SU-DHL-6 (cell line): ENCODE measurements around the gene ACVRL1.

Experiments
- H2AFZ ChIP-seq: fragments of 200-600 bp; sonication (generic); 2 replicates; pipeline ENCODE4 v1.6.1; 2014; ENCODE audit warnings: low read depth, mild to moderate bottlenecking, moderate library complexity, mixed read lengths, antibody characterized with exemption, low read length; ENCODE audit not compliant: severe bottlenecking
- H3F3A ChIP-seq: fragments of 200-600 bp; shearing (Covaris generic); 2 replicates; pipeline ENCODE4 v1.6.0; 2016; ENCODE audit warnings: antibody characterized with exemption, mild to moderate bottlenecking; ENCODE audit not compliant: insufficient read depth
- H3K27ac ChIP-seq: fragments of 200-600 bp; sonication (generic); 2 replicates; pipeline ENCODE4 v1.5.1; 2016; ENCODE audit warnings: low read depth, mild to moderate bottlenecking, low read length, moderate library complexity, mixed read lengths
- H3K27me3 ChIP-seq: fragments of 200-600 bp; sonication (generic), shearing (Covaris generic); 2 replicates; pipeline ENCODE4 v1.6.0; 2014; ENCODE audit warnings: mild to moderate bottlenecking, low read length
- H3K36me3 ChIP-seq: fragments of 200-600 bp; sonication (generic); 2 replicates; pipeline ENCODE4 v1.6.1; 2014; ENCODE audit warnings: mild to moderate bottlenecking, low read length, mixed read lengths
- H3K4me2 ChIP-seq: fragments of 300-600, 200-600 bp; shearing (Covaris generic), sonication (generic); 2 replicates; pipeline ENCODE4 v1.6.0; 2014; ENCODE audit warnings: low read length, low read depth, mild to moderate bottlenecking; ENCODE audit not compliant: poor library complexity, severe bottlenecking
- H3K4me3 ChIP-seq: fragments of 200-600 bp; sonication (generic); 2 replicates; pipeline ENCODE4 v1.5.1; 2014; ENCODE audit warnings: antibody characterized with exemption, low read length, mild to moderate bottlenecking, mixed read lengths; ENCODE audit not compliant: insufficient read depth, poor library complexity, severe bottlenecking
- H3K79me2 ChIP-seq: fragments of 200-600 bp; sonication (generic); 2 replicates; pipeline ENCODE4 v1.6.1; 2014; ENCODE audit warnings: mild to moderate bottlenecking, low read length, moderate library complexity; ENCODE audit not compliant: insufficient read depth
- H3K9ac ChIP-seq: fragments of 200-600 bp; sonication (generic); 2 replicates; pipeline ENCODE4 v1.7.0; 2014; ENCODE audit warnings: mild to moderate bottlenecking, low read length
- H3K9me2 ChIP-seq: fragments of 200-600 bp; sonication (generic); replicated peaks from 2 replicates; pipeline ENCODE4 v1.6.1; 2014; ENCODE audit warnings: low read length; ENCODE audit not compliant: insufficient read depth
- H3K9me3 ChIP-seq: fragments of 200-600 bp; sonication (generic); 2 replicates; pipeline ENCODE4 v1.6.1; 2014; ENCODE audit warnings: low read length, mixed read lengths; ENCODE audit not compliant: insufficient read depth
- H4K20me1 ChIP-seq: fragments of 200-600 bp; sonication (generic); 2 replicates; pipeline ENCODE4 v1.6.1; 2014; ENCODE audit warnings: low read depth, mild to moderate bottlenecking, antibody characterized with exemption, low read length, moderate library complexity, mixed read lengths
- EZH2phosphoT487 ChIP-seq: fragments of 200-600 bp; sonication (generic), shearing (Covaris generic); conservative IDR thresholded peaks from 2 replicates; pipeline ENCODE4 v1.6.1; 2018; ENCODE audit warnings: mild to moderate bottlenecking, antibody characterized with exemption, low read length, moderate library complexity, mixed read lengths
- TF ChIP-seq, protein P1 (sequence below): fragments of 200-600 bp; sonication (generic); IDR thresholded peaks from one replicate; pipeline ENCODE4 v1.5.1; 2017; ENCODE audit warnings: antibody characterized with exemption, mild to moderate bottlenecking, low read length, moderate library complexity; ENCODE audit not compliant: insufficient read depth, poor library complexity, severe bottlenecking

The ACVRL1 gene

DNA sequence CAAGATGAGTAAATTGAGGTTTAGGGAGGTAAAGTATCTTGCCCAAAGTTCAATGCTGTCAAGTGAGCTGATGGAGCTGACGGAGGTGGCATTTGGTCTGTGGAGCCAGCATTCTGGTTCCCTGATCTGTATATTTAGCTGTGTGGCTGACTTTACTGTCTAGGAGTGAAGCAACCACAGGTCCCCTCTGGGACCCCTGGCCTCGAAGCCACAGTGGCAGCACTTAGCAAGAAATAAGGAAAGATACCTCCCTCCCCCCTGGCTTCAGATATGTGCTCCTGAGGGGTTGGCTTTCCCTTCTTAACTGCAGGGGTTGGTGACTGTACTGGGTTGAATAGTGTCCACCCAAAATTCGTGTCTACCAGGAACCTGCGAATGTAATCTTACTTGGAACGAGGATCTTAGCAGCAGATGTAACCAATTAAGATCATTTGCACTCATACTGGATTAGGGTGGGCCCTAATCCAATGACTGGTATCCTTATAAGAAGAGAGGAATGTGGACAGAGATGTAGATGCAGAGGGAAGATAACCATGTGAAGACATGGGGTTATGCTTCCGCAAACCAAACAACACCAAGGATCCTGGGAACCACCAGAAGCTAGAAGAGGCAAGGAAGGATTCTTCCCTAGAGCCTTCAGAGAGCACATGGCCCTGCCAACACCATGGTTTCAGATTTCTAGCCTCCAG lies 42.2 kb downstream of the ACVRL1 start:
- Histone ChIP-seq H3K9ac (no peak overlapping the region), H3K4me3 (no peak overlapping the region), H3K9me3 (peaks cover 7% of the 10 kb centered on the region; the same call in 1 of the 2 replicates), H2AFZ (no peak overlapping the region), H3F3A (no peaks in the 10 kb centered on the region), H3K9me2 (no peaks in the 10 kb centered on the region), H3K79me2 (no peaks in the 10 kb centered on the region), H3K4me2 (no peak overlapping the region), H4K20me1 (no peaks in the 10 kb centered on the region), H3K27me3 (0 out of 2 replicates have a peak, but pooled peaks cover 3% of the 10 kb centered on the region), H3K27ac (no peak overlapping the region), H3K36me3 (no peaks in the 10 kb centered on the region)
- no peak for TF ChIP-seq EZH2phosphoT487
- TF ChIP-seq, protein P1, sequence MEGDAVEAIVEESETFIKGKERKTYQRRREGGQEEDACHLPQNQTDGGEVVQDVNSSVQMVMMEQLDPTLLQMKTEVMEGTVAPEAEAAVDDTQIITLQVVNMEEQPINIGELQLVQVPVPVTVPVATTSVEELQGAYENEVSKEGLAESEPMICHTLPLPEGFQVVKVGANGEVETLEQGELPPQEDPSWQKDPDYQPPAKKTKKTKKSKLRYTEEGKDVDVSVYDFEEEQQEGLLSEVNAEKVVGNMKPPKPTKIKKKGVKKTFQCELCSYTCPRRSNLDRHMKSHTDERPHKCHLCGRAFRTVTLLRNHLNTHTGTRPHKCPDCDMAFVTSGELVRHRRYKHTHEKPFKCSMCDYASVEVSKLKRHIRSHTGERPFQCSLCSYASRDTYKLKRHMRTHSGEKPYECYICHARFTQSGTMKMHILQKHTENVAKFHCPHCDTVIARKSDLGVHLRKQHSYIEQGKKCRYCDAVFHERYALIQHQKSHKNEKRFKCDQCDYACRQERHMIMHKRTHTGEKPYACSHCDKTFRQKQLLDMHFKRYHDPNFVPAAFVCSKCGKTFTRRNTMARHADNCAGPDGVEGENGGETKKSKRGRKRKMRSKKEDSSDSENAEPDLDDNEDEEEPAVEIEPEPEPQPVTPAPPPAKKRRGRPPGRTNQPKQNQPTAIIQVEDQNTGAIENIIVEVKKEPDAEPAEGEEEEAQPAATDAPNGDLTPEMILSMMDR: no peak

DNA sequence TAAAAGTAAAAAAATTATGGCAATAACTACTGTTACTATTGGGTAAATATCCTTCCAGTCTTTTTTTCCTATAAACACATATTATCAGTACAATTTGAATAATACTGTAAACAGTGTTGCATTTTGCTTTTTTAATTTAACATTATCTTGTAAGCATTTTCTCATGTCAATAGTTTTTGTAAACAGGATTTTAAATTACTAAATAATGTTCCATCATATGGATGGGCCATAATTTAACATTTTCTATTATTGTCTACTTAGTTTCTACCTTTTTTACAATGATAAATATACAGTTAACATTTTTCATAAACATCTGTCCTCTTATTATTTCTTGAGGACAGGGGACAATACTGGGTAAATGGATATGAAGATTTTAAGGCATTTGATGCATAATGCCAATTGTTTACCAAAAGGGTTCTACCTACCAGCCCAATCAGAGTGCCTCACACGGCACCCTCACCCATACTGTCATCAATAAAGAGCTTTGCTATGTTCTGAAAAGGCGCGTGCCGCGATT lies 43.4 kb downstream of the ACVRL1 start:
- no peak for TF ChIP-seq EZH2phosphoT487
- Histone ChIP-seq H3K79me2 (no peaks in the 10 kb centered on the region), H3K27ac (no peak overlapping the region), H3K9ac (peak overlapping the region; percentile 65), H3K4me2 (peak overlapping the region; percentile 85), H3K9me3 (no peaks in the 10 kb centered on the region), H4K20me1 (no peaks in the 10 kb centered on the region), H3K4me3 (peak overlapping the region; percentile 71), H3K27me3 (no peaks in the 10 kb centered on the region), H2AFZ (peak overlapping the region; percentile 100), H3F3A (no peaks in the 10 kb centered on the region), H3K9me2 (no peaks in the 10 kb centered on the region), H3K36me3 (no peaks in the 10 kb centered on the region)

DNA sequence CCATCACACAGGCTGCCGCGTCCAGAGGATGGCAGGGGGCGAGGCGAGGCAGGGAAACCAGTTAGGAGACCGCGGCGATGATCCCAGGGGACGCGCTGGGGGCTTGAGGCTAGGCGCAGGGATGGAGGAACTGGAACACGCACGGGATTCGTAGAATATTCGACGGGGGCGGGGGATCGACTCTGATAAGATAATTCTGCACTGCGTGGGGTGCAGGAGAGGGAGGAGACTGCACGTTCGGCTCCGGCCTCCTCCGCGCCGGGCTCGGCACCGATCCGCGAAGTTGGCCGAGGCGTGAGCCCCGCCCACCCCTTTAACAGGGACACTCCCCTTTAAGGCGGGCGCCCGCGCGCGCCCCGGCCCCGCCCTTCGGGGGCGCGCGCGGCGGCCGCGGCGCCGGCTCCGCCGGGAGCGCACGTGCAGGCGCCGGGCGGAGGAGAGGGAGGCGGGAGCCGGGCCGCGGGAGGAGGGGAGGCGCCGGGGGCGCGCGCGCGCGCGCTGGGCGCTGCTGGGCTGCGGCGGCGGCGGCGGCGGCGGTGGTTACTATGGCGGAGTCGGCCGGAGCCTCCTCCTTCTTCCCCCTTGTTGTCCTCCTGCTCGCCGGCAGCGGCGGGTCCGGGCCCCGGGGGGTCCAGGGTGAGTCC lies 44.0 kb downstream of the ACVRL1 start, which contains the start of gene ACVR1B:
Gene ACVR1B (plus strand): TSS at position 501 of the 644 bp plus-strand sequence. CDS start 45 bp downstream, at position 546.
- Histone ChIP-seq H3K27ac (no peak within 1 kb of the TSS), H3F3A (no peaks in the 10 kb centered on the region), H3K79me2 (no peaks in the 10 kb centered on the region), H3K36me3 (no peaks in the 10 kb centered on the region), H3K4me2 (peak within 1 kb of the TSS; percentile 85), H3K9me3 (no peaks in the 10 kb centered on the region), H3K9me2 (no peaks in the 10 kb centered on the region), H3K9ac (peak within 1 kb of the TSS; percentile 90), H3K4me3 (peak within 1 kb of the TSS; percentile 85), H2AFZ (peak within 1 kb of the TSS; percentile 100), H3K27me3 (no peaks in the 10 kb centered on the region), H4K20me1 (no peaks in the 10 kb centered on the region)
- TF ChIP-seq, protein P1: no peak
- TF ChIP-seq EZH2phosphoT487: no peak
